ENCODE measurements around the gene STK40. TPM values are rescaled to one million over a fixed set of nuclear protein-coding genes. Genes with fewer than 3 reads are reported as not detected.

The STK40 gene
- total and polyA plus RNA-seq, 9 of the 15 experiments (the other 6 are each of a cell fraction or from before 2014, with no cell fraction given), result 0.69 to 94.3 (median 39.1) TPM

DNA sequence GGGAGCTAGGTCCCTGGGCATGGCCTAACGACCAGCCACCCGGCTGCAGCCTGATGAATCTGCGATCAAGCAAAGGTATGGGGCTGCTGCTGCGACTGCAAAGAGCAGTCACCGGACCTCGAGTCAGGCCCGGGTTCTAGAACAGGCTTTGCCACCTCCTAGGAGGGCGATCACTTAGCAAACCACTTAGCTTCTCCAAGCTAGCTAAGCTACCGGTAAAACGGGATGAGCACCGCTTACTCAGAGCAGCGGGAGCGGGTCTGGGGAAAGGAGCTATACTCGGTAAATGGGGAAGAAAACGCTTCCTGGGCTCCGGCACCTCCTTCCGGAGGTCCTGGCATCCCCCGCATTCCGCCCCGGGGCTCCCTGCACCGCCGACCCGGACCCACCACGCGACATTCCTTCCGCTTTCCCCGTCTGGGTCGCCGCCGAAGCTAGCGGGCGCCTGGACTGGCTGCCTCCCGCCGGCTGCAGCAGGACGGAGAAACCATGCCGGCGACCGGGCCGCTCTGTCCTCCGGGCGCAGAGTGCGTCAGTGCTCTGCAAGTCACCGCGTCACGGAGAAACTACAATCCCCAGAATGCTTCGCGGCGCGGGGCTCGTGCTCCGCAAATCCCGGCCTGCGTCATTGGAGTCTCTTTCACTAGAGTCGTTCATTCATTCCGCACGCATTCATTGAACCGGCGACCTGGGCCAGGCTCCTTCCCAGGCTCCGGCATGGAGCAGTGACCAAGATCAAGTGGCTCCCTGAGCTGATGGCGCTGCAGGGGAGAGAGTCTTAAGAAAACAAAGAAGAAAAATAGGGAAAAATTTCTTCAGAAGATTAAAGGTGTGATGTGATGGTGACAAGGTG, 11.9 kb upstream of the STK40 start, which contains the start of gene LSM10 (continued):
- TF ChIP-seq, protein P1, sequence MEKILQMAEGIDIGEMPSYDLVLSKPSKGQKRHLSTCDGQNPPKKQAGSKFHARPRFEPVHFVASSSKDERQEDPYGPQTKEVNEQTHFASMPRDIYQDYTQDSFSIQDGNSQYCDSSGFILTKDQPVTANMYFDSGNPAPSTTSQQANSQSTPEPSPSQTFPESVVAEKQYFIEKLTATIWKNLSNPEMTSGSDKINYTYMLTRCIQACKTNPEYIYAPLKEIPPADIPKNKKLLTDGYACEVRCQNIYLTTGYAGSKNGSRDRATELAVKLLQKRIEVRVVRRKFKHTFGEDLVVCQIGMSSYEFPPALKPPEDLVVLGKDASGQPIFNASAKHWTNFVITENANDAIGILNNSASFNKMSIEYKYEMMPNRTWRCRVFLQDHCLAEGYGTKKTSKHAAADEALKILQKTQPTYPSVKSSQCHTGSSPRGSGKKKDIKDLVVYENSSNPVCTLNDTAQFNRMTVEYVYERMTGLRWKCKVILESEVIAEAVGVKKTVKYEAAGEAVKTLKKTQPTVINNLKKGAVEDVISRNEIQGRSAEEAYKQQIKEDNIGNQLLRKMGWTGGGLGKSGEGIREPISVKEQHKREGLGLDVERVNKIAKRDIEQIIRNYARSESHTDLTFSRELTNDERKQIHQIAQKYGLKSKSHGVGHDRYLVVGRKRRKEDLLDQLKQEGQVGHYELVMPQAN (IDR thresholded peaks at IDR 0.05; ENCODE audit: borderline replicate concordance), result peak; percentile 82; the same call in 1 of the 2 replicates
- TF ChIP-seq ZFX (CRISPR knock-in tag; IDR thresholded peaks at IDR 0.05) (peak; percentile 98), ZNF324 (CRISPR knock-in tag; IDR thresholded peaks at IDR 0.05) (0 out of 2 replicates have a peak, but pooled peaks have one; percentile 19), GABPB1 (CRISPR knock-in tag; IDR thresholded peaks at IDR 0.05) (peak; percentile 86), ZNF175 (CRISPR knock-in tag; IDR thresholded peaks at IDR 0.05; ENCODE audit: low read depth) (no peak), SOX6 (IDR thresholded peaks at IDR 0.05) (peak; percentile 40; the same call in 1 of the 2 replicates), ZNF134 (CRISPR knock-in tag; conservative IDR thresholded peaks at IDR 0.05) (no peak), MTA2 (IDR thresholded peaks at IDR 0.05; ENCODE audit: low read depth) (no peak), ZNF124 (CRISPR knock-in tag; IDR thresholded peaks at IDR 0.05) (no peak), RCOR1 (IDR thresholded peaks at IDR 0.05; ENCODE audit: borderline replicate concordance in 1 of 2, low read depth in 2 of 2, low read length in 2 of 2) (peak in 1 of 2 experiments; percentile 37; a peak in 1 of 4 replicates)
- TF ChIP-seq, protein P2, sequence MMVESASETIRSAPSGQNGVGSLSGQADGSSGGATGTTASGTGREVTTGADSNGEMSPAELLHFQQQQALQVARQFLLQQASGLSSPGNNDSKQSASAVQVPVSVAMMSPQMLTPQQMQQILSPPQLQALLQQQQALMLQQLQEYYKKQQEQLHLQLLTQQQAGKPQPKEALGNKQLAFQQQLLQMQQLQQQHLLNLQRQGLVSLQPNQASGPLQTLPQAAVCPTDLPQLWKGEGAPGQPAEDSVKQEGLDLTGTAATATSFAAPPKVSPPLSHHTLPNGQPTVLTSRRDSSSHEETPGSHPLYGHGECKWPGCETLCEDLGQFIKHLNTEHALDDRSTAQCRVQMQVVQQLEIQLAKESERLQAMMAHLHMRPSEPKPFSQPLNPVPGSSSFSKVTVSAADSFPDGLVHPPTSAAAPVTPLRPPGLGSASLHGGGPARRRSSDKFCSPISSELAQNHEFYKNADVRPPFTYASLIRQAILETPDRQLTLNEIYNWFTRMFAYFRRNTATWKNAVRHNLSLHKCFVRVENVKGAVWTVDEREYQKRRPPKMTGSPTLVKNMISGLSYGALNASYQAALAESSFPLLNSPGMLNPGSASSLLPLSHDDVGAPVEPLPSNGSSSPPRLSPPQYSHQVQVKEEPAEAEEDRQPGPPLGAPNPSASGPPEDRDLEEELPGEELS (CRISPR knock-in tag; IDR thresholded peaks at IDR 0.05; ENCODE audit: borderline replicate concordance), result peak; percentile 67; the same call in 1 of the 2 replicates
- TF ChIP-seq, protein P3, sequence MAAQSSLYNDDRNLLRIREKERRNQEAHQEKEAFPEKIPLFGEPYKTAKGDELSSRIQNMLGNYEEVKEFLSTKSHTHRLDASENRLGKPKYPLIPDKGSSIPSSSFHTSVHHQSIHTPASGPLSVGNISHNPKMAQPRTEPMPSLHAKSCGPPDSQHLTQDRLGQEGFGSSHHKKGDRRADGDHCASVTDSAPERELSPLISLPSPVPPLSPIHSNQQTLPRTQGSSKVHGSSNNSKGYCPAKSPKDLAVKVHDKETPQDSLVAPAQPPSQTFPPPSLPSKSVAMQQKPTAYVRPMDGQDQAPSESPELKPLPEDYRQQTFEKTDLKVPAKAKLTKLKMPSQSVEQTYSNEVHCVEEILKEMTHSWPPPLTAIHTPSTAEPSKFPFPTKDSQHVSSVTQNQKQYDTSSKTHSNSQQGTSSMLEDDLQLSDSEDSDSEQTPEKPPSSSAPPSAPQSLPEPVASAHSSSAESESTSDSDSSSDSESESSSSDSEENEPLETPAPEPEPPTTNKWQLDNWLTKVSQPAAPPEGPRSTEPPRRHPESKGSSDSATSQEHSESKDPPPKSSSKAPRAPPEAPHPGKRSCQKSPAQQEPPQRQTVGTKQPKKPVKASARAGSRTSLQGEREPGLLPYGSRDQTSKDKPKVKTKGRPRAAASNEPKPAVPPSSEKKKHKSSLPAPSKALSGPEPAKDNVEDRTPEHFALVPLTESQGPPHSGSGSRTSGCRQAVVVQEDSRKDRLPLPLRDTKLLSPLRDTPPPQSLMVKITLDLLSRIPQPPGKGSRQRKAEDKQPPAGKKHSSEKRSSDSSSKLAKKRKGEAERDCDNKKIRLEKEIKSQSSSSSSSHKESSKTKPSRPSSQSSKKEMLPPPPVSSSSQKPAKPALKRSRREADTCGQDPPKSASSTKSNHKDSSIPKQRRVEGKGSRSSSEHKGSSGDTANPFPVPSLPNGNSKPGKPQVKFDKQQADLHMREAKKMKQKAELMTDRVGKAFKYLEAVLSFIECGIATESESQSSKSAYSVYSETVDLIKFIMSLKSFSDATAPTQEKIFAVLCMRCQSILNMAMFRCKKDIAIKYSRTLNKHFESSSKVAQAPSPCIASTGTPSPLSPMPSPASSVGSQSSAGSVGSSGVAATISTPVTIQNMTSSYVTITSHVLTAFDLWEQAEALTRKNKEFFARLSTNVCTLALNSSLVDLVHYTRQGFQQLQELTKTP (IDR thresholded peaks at IDR 0.05; ENCODE audit: low read depth in 1 of 2, partially characterized antibody in 2 of 2), result peak in 1 of 2 experiments; percentile 87
- TF ChIP-seq, protein P4, sequence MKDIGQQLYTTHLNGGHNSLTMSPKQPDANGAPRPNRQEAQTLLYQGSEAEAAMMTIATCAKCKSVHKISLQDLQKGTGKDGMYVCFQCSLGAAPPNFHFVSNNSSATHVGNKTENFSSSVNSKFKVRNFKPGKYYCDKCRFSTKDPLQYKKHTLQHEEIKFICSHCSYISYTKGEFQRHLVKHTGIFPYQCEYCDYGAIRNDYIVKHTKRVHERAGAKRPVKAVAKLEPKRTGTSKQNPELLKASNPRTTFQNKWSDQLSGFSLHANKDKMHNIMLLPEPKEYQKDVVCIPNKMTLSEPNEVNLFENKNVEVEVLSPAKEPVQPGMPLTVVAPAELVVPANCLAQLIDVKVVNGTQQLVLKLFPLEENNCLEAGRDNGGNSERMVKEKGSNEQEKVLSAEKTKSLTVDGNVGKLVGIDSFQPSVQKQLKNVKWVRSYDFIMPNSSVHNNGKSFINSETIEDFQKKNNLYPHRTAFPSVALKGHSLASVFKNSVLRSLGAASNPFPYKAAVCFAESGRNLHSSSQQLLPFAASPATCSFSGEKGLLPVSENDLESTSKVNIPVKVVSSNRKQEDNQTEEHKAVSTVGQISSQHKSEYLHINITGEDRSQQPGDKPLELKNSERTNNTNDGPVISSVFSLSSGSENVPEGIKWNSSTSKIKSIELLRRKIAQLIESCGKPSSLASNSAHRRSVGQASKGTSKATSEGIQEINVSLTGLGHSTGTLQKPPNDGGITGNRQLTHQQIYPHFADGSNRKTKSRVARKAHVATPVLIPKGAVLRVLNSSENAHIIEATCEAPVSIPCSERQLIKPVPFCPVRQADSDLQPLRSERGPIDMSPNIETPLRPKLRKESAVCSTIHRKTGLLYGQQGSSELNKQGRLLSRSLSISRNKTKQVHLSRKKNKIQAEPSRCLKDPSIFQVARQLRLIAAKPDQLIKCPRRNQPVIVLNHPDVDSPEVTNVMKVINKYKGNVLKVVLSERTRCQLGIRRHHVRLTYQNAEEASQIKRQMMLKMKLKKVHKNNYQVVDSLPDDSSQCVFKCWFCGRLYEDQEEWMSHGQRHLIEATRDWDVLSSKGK (CRISPR knock-in tag; IDR thresholded peaks at IDR 0.05), result no peak
